ENCODE data around the gene CUZD1.
"Not testable (repeated sequence)": the region's sequence is repeated elsewhere in the genome, so short reads cannot be mapped to it uniquely, and the experiment has no call there.

The CUZD1 gene, protein sequence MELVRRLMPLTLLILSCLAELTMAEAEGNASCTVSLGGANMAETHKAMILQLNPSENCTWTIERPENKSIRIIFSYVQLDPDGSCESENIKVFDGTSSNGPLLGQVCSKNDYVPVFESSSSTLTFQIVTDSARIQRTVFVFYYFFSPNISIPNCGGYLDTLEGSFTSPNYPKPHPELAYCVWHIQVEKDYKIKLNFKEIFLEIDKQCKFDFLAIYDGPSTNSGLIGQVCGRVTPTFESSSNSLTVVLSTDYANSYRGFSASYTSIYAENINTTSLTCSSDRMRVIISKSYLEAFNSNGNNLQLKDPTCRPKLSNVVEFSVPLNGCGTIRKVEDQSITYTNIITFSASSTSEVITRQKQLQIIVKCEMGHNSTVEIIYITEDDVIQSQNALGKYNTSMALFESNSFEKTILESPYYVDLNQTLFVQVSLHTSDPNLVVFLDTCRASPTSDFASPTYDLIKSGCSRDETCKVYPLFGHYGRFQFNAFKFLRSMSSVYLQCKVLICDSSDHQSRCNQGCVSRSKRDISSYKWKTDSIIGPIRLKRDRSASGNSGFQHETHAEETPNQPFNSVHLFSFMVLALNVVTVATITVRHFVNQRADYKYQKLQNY

DNA sequence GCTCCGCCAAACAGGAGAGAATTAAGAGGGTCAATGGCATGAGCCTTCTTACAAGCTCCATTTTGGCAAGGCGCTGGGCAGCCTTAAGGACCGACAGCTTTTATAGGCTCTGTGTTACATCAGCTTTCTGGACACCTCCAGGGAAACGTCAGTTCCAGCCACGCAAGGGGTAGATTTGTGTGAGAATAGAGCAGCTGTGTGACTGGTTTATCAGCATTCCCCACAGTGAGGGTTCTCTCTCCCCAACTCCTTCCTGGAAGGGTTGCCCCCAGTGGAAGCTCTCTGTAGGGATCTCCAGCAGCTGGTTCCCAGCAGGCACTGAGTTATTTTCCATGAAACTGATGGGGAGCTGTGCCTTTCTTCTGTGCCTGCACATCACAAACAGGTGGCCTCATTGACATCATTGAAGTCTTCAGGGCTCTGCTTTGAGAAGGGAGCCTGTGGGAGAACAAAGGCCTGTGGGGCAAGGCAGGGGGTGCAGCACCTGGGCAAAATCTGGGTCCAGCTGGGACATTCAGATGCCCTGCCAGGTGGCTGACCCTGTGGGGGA, at the start of gene CUZD1:
Gene CUZD1, minus strand, starts transcription at position 75 of the 550 bp plus-strand sequence. Its CDS starts 14 bp downstream, at position 61.
- DNase-seq (ENCODE audit: low read depth in 3 of 3, low spot score in 1 of 3), result no peak

DNA sequence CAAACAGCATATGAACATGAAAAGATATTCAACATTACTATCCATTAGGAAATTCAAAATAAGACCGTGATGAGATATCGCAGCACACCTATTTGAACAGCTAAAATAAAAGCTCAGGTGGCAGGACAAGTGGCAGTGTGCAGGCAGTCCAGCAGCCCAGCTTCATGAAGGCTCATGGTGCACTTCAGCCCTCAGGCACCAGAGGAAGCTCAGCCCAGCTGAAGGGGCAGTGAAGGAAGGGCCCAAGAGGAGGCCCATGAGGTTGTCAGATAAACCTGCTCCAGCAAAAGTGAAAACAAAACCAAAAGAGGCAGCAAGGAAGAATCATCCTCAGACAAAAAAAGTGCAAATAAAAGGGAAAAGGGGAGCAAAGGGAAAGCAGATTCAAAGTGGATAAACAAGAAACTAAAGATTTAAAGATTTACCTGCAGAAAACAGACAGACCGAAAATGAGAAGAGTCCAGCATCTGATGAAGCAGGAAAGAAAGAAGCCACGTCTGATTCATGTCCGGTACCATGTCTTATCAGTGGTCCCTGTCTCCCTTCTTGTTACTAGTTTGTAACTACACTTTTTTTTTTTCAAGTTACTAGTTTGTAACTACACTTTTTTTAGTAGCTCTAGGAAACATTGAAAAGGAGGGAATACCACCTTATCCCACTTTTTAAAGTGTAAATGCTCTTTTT, 48.7 kb upstream of the CUZD1 start:
- no peak for DNase-seq (ENCODE audit: low read depth in 3 of 3, low spot score in 1 of 3)

DNA sequence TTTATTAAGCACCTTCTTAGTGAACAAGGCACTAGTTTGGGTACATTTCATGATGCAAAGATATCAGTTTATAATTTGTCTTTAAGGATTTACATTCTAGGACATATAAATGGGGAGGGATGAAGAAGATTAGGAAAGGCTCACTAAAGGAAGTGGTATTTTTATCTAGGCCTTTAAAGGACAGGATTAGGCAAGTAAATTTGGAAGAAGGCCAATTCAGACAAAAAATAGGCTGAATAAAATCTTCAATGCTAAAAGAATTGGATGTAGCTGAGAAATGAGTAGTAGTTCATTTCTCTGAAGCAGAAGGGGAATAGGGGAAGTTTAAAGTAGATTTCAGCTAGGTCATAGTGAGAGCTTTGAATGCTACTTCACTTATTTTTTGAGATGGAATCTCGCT, 38.5 kb upstream of the CUZD1 start:
- no peak for DNase-seq (ENCODE audit: low read depth in 3 of 3, low spot score in 1 of 3)

DNA sequence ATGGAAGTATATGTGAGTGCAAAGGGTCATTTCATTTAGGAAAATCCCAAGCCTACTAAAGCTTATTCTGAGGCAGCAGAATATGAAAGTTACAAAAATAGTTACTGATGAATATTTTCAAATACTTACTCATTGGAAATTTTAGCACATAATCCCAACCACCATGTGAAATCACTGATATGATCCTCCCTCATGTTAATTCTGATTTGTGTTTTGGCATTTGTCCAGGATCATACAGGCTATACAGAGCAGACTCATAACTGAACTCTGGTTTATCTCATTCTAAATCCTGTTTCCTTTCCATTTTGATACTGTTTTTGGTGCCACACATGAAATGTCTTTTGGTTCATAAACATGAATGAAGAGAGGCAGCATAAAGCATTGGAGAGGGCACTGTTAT, 37.1 kb upstream of the CUZD1 start:
- DNase-seq (ENCODE audit: low read depth in 3 of 3, low spot score in 1 of 3), result no peak

DNA sequence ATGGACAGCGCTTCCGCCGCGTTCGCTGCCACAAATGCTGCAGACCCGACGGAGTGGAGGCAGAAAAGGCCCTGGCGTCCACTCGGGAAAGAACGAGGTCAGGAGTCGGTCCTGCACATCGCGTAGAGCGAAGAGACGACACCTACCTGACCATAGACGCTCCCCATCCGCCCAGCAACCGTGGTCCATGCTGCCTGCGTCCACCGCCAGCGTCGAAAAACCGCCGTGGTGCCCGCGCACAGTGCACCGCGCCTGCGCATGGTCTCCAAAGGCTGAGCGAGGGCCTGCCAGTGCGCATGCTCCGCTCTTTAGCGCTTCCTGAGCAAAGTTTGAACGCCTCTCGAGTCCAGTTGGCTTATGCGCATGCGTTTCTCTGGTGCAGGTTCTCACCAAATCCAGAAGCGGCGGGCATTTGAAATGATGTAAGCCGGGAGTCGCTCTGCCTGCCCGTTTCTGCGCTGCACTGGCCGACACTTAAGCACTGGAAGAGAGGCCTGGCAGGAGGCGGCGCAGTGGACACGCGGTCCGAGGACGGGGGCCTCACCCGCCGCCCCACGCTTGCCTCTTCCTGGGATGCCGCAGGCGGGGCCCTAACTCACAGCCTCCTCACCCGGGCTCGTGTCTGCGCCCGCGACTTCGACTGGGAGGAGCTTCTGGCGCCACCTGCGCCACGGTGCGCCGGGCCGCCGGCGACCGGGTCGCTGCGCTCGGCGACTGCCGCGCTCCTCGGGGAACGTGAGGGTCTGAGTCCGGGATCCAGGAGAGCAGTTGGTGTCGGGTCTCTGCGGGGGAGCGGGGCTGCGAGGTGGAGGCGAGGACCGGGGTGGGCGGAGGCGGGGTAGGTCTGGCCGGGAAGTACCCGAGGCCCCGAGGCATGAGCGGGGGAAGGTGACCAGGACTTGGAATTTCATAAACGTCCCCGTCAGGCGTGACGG, 33.9 kb upstream of the CUZD1 start, which contains the start of gene FAM24B:
Gene FAM24B, minus strand, starts transcription at position 243 of the 935 bp plus-strand sequence. CDS start 29,066 bp downstream, outside the sequence.
- peak; percentile 82 to 91 (median 87) for DNase-seq (ENCODE audit: low read depth in 3 of 3, low spot score in 1 of 3)

DNA sequence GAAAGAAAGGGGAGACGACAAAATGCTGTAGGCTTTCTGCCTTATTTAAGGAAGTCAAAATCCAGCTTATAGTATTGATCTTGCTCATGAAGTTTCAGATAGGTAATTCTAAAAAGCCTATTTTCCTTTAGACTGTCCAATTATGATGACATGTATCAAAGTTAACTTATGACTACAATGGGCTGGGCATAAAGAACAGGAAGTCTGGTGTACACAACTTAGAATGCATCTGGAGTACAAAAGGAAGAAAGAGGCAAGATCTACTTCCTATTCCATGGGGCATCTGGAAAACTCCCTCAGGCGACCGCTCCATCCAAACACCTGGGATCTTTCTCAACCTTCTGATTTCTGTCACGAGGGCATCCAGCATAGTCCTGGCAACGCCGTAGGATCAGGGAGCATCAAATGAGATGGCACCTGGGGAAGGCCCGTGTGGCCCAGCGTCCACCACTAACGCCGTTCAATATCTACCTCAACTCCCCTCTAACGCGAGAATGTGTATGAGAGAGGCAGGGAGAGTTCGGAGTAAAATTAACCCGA, 33.2 kb upstream of the CUZD1 start:
- no peak for DNase-seq (ENCODE audit: low read depth in 3 of 3, low spot score in 1 of 3)

DNA sequence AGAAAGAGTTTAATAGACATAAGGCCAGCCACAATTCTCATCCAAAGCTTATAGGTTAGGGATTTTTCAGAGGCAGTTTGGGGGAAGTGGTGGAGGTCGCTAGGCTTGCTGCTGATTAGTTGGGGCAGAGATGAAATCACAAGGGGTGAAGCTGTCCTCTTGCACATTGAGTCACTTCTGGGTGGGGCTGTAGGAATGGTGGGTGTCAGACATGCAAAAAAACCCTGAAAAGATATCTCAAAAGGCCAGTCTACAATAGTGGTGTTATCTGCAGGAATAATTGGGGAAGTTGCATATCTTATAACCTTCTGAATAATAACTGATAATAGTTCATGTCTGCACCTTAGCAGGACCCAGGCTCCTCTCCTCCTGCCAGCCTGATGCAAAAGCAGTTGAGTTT, 31.6 kb upstream of the CUZD1 start:
- no peak for DNase-seq (ENCODE audit: low read depth in 3 of 3, low spot score in 1 of 3)

DNA sequence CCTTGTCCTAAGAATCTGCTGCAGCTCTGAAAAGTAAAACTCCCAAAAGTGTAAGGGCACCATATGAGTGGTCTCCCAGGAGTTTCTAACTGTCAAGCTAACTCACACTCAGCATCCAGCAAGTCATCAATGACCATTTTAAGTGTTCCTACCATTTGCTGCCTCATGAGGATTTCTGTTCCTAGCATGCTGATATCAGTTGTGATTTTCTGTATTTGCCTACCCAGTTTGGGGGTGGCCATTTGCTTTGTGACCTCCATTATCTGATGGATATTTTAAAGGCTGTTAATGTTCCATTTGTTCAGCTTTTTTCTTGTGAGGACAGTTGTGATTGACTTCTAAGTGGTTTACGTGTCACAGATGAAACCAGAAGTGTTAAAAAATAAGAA, 30.8 kb upstream of the CUZD1 start:
- DNase-seq (ENCODE audit: low read depth in 3 of 3, low spot score in 1 of 3), result no peak

DNA sequence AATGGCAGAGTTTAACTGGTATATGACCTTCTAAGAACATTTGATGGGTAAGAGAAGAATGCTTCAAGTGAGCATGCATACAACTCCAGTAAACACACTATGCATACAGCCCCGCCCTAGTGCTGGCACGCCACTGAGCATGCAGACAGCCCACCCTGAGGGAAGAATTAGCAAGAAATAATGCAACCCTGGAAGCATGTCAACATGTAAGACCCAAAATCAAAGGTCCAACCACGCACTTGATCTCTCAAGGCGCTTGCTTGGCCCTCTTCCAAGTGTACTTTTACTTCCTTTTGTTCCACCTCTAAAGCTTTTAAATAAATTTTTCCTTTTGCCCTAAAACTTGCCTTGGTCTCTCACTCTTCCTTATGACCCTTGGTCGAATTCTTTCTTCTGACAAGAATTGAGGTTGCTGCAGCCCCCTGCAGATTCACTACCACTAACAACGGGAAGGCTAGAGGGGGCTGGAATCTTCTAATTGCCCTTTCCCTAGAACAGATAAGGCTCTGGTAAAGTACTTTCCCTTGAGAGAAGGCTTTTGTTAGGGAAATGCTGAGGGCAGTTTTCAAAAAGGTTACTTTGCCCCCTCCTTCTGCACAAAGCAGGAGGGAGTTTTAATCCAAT, 30.3 kb upstream of the CUZD1 start:
- no peak for DNase-seq (ENCODE audit: low read depth in 3 of 3, low spot score in 1 of 3)

DNA sequence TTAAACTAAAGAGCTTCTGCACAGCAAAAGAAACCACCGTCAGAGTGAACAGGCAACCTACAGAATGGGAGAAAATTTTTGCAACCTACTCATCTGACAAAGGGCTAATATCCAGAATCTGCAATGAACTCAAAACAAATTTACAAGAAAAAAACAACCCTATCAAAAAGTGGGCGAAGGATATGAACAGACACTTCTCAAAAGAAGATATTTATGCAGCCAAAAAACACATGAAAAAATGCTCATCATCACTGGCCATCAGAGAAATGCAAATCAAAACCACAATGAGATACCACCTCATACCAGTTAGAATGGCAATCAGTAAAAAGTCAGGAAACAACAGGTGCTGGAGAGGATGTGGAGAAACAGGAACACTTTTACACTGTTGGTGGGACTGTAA, 26.3 kb upstream of the CUZD1 start:
- not testable (repeated sequence) for DNase-seq (ENCODE audit: low read depth in 3 of 3, low spot score in 1 of 3)

DNA sequence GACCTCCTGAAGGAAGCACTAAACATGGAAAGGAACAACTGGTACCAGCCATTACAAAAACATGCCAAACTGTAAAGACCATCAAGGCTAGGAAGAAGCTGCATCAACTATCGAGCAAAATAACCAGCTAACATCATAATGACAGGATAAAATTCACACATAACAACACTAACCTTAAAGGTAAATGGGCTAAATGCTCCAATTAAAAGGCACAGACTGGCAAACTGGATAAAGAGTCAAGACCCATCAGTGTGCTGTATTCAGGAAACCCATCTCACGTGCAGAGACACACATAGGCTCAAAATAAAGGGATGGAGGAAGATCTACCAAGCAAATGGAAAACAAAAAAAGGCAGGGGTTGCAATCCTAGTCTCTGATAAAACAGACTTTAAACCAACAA, 23.1 kb upstream of the CUZD1 start:
- DNase-seq (ENCODE audit: low read depth in 3 of 3, low spot score in 1 of 3), result not testable (repeated sequence)

DNA sequence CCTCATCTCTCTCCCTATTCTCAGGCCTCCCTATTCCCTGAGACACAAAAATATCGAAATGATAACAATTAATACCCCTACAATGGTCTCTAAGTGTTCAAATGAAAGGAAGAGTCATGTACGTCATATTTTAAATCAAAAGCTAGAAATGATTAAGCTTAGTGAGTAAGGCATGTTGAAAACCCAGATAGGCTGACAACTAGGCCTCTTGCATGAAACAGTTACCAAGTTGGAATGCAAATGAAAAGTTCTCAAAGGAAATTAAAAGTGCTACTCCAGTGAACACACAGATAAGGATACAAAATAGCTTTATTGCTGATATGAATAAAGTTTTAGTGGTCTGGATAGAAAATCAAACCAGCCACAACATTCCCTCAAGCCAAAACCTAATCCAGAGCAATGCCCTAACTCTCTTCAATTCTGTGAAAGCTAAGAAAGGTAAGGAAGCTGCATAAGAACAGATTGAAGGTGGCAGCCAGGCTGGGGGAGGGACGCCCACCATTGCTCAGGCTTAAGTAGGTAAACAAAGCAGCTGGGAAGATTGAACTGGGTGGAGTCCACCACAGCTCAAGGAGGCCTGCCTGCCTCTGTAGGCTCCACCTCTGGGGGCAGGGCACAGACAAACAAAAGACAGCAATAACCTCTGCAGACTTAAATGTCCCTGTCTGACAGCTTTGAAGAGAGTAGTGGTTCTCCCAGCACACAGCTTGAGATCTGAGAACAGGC, 21.3 kb upstream of the CUZD1 start:
- DNase-seq (ENCODE audit: low read depth in 3 of 3, low spot score in 1 of 3), result not testable (repeated sequence)

DNA sequence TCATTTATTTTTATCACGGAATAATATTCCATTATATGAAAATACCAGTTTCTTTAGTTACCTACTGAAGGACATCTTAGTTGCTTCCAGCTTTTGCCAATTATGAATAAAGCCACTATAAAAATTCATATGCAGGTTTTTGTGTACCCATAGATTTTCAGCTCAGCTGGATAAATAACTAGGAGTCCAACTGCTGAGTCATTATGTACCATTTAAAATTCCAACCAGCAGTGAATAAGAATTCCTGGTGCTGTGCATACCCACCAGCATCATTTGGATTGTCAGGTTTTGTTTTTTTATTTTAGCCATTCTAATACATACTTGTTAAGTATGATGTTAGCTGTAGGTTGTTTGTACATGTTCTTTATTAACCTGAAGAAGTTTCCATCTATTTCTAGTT, 19.2 kb upstream of the CUZD1 start:
- no peak for DNase-seq (ENCODE audit: low read depth in 3 of 3, low spot score in 1 of 3)

DNA sequence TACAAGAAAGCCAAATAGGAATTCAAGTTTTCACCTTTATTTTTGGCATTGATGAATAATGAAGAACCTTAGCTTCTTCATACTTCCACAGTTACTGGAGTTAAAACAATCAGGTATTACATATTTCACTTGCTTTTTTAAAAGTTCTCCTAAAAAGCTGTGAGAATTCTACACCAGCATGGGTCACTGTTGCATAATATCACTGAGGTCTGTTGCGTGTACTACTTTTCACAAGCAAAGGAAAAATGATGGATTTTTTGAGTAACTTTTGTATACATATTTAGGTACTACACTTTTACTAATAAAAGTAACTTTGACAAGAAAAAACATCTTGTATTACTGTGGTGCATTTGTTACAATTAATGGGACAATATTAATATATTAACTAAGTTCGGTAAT, 18.5 kb upstream of the CUZD1 start:
- no peak for DNase-seq (ENCODE audit: low read depth in 3 of 3, low spot score in 1 of 3)

DNA sequence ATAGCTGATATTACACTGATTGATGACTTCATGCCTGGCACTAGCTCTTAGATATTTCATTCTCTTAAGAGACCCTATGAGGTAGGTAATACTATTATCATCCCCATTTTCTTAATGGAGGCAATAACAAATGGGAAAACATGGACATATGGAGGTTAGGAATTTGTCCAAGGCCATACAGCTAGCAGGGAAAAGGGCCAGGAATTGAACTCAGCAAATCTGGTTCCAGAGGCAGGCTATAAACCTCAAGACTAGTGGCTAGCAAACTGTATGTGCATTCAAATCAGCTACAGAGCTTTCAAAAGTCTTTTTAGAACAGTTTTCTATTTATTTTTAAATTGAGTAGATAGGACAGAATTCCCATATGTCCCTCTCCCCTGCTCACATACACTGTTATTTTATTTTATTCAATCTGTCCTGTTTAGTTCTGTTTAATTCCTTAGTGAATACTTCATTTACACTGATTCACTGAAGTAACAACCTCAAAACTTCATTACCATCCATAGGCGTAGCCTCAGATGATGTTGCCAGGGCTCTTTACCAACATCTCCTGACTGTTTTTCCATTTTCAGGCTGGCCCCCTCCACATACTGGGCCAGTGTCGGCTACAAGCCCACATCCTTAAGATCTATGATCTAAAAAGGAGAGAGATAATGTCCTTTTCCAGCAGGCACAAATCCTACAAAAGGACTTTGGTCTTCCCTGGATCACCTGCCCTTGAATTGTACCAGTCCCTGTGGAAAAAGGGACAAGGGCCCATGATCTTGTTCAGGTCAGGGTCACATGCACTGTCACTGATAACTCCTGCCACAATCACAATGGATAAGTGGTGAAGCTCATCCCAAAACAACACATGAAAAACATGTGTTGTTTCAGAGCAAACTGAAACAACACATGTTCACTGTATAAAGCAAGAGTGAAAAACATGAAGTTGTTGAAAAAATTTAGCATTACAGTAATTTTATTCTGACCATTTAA, 17.8 kb upstream of the CUZD1 start:
- no peak for DNase-seq (ENCODE audit: low read depth in 3 of 3, low spot score in 1 of 3)

DNA sequence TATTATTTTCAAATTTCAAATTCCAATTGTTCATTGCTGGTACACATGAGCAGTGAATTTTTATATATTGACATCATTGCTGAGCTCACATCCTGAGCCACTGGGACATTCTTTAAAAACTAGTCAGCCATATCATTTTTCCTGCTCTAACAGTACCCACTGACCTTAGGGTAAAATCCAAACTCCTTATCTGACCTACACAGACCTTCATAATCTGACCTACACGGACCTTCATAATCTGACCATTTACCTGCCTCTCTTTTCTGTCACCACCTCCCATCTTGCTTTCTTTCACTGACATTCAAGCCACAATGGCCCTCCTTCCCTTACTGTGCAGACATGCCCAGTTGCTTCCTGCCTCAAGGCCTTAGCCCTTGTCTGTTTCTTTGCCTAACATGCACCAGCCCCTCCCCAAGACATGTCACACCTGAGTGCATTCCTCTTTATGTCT, 16.1 kb upstream of the CUZD1 start:
- no peak for DNase-seq (ENCODE audit: low read depth in 3 of 3, low spot score in 1 of 3)

DNA sequence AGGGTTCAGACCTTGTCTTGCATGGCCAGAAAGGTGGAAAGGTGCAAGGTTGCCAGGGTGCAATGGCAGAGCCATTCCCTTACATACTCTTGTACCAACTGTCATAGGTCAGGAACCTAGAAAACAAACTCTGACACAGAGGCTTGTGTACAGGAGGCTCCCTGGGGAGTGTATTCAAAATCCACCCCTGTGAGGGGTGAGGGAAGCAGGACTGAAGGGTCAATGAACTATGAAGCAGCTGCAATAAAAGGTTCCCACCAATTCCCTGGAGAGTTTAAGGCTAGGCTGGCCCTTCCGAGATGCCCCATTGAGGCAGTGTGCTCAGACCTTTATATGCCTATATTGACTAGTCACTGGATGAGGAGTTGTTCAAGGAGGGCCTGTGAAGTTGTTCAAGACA, 13.9 kb upstream of the CUZD1 start:
- no peak for DNase-seq (ENCODE audit: low read depth in 3 of 3, low spot score in 1 of 3)

DNA sequence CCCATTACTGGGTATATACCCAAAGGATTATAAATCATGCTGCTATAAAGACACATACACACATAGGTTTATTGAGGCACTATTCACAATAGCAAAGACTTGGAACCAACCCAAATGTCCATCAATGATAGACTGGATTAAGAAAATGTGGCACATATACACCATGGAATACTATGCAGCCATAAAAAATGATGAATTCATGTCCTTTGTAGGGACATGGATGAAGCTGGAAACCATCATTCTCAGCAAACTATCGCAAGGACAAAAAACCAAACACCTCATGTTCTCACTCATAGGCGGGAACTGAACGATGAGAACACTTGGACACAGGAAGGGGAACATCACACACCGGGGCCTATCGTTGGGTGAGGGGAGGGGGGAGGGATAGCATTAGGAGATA, 12.4 kb upstream of the CUZD1 start:
- not testable (repeated sequence) for DNase-seq (ENCODE audit: low read depth in 3 of 3, low spot score in 1 of 3)
